ENCODE results near the gene SPINT4.
A peak's percentile ranks its signal among the peaks of the same experiment; 100 is the strongest.

SPINT4 gene

GRCh38 chr20:45765307-45765875 is 43.2 kb downstream of the SPINT4 start:
- DNase-seq (ENCODE audit: low read depth, low spot score), result peak; percentile 35

GRCh38 chr20:45765980-45766379 is 43.8 kb downstream of the SPINT4 start:
- DNase-seq (ENCODE audit: low read depth, low spot score), result peak; percentile 2

- DNase-seq (ENCODE audit: low read depth, low spot score), result no peak
Observed at GRCh38 chr20:45768479-45768878, 46.3 kb downstream of the SPINT4 start.

- peak; percentile 64 for DNase-seq (ENCODE audit: low read depth, low spot score)
Observed at GRCh38 chr20:45771182-45771759, 49.1 kb downstream of the SPINT4 start.

- DNase-seq (ENCODE audit: low read depth, low spot score), result no peak
Observed at GRCh38 chr20:45772693-45773092, 50.5 kb downstream of the SPINT4 start.

GRCh38 chr20:45774945-45775344 is 52.8 kb downstream of the SPINT4 start:
- no peak for DNase-seq (ENCODE audit: low read depth, low spot score)

- no peak for DNase-seq (ENCODE audit: low read depth, low spot score)
Observed at GRCh38 chr20:45775411-45775810, 53.3 kb downstream of the SPINT4 start.

Data from iPS DF 19.7 (cell line).